Endometrial microvascular endothelial cells (primary cell): ENCODE measurements around the gene CNTN1. TPM values are rescaled to one million over a fixed set of nuclear protein-coding genes. Genes with fewer than 3 reads are reported as not detected.

Experiments
- in situ Hi-C: cut with HindIII; loops from 2 replicates; pipeline ENCODE4 v1.10.0; 2017; ENCODE audit warnings: low sequenced_read_pairs, low pct_unique_long_range_greater_than_20kb; ENCODE audit errors: inconsistent ontology term
- total RNA-seq: library from RNA; depleted of rRNA; stranded (reverse); fragments of >200 nt; gene quantifications from one replicate; pipeline ENCODE4 v1.2.3, GENCODE V29; 2015; ENCODE audit errors: inconsistent ontology term

The CNTN1 gene
- total RNA-seq, 1 donor from 2014 or later = under 0.01 TPM

DNA sequence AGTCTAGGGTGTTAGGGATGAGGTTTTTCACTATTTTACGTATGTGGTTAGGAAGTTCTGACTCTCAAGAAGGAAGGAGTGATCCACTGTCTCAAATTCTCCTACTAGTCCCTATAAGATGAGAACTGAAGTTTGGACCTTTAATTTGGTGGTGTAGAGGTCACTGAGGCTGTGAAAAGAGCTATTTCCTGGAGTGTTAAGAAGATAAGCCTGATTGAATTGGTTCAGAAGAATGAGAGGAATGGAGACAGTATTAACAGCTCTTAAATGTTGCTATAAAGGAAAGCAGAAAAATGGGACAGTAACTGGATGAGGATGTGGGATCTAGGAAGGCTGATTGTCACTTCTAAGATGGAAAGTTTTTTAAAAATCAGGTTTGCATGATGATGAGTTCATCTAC, 57.6 kb downstream of the CNTN1 start:
- in situ Hi-C loops = no loop called here

- in situ Hi-C loops = no loop called here
Measured at GRCh38 chr12:40752011-40752410, 59.8 kb downstream of the CNTN1 start.

GRCh38 chr12:40760821-40761220, 68.6 kb downstream of the CNTN1 start:
- in situ Hi-C loops = no loop called here

DNA sequence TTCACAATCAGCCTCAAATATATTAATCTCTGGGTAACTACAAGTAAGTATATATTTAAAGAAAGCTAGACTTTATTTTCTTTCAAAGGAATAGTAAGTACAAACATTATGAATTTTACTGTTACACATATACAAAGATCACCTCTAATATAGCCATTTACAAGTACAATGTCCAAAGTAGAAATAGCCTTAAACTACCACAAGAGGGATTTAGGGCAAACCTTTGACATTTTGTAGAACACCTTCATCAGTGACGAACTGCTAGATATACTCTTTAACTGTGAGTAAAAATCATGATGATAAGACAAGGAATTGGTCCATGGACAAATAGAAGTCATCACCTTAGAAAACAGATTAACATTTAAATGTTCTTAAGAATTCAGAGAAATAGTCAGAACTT, 69.8 kb downstream of the CNTN1 start:
- in situ Hi-C loops = no loop called here

DNA sequence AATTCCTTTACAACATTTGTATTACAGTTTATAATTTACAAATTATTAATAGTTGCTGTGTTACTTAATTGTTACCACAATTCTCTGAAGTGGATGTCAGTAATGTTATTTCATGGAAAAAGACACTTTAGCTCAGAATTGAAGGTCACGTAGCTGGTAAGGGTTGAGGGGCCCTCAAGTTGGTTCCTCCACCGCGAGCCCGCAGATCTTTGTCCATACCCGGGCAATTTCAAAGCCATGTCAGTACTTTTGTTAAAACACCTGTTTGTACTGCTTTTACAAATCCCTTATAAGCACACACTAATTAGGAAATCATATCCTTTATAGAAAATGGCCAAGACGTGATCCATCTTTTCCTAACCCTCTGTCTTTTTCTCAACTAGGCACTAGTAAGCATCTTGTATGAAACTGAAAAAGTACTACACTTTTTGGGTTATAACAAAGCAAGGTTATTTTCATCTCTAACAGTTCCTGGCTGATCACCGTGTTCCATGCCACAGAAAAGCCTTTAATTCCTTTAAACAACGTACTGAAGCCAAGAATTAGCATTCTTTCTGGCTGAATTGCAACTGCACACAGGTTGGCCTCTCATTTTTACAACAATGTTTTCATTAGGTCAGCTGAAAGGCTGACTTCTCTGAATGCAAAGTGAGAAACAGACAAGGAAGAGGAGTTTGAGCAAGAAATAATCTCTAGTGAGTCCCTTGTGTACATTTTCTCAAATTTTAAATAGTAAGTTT, 76.1 kb downstream of the CNTN1 start:
- in situ Hi-C loops = no loop called here

- in situ Hi-C loops = no loop called here
Measured at GRCh38 chr12:40769846-40770245, 77.6 kb downstream of the CNTN1 start.

- in situ Hi-C loops = no loop called here
Measured at GRCh38 chr12:40770781-40771180, 78.5 kb downstream of the CNTN1 start.

- in situ Hi-C loops = no loop called here
Measured at GRCh38 chr12:40775661-40776060, 83.4 kb downstream of the CNTN1 start.

- in situ Hi-C loops = no loop called here
Measured at GRCh38 chr12:40784102-40784501, 91.9 kb downstream of the CNTN1 start.

- in situ Hi-C loops = no loop called here
Measured at GRCh38 chr12:40788276-40788675, 96.0 kb downstream of the CNTN1 start.

DNA sequence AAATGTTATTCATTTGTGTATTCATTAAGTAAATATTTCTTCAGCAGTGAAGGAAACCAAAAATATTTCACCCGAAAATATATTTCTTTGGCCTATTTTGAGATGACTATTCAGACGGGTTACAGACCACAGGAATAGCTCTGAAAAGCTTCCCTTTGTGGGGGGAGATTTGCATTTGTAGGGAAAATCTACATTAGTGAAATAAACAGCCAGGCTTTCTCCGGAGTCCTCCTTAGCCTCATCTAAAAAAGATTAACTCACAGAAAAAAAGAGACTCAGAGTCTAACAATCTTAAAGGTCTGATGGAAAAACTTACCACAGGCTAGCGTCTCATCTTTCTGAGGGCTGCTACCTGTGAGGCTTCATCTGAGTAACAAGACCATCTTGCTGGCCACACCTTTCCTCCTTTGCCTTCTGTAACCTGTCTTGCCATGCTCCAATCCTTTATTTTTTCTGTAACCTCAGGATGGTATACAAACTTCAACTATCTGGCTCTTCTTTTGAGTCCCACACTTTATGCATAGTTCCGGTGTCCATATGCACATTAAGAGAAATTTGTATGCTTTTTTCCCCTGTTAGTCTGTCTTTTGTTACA, 100.7 kb downstream of the CNTN1 start:
- in situ Hi-C loops = no loop called here

DNA sequence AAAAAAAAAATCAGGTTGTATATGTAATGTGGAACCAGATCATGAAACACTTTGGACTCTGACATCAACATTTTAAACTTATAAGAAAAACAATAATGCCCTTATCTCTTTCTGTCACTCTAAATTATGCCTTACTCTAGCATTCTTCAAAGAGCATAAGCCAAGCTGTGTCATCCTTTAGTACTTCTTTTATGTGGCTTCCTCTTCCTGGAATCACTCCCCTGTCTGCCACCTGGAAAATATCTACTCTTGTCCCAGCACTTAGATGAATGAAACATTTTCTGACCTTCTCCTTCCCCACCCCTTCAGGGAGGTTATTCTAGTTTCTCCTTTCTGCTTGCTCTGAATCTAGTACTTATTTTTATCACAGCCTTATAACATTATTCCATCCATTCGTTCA, 101.2 kb downstream of the CNTN1 start:
- in situ Hi-C loops = no loop called here

- in situ Hi-C loops = no loop called here
Measured at GRCh38 chr12:40794087-40794486, 101.8 kb downstream of the CNTN1 start.

- in situ Hi-C loops = no loop called here
Measured at GRCh38 chr12:40801082-40801481, 108.8 kb downstream of the CNTN1 start.

DNA sequence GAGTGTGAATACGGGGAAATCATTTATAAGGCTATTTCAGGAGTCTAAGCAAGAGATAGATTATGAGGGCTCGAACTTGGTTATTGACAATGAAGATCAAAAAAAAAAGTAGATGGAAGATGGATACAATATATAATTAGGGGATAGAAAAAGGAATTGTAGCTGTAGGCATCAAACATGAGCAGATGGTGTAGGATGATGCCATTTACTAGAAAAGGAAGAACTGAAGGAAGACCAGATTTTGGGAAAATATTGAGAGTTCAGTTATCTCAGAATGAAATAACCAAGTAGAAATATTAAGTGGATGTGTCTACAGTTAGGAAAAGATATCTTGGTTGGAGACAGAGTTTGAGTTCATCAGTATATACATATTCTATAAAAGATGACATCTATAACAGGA, 109.6 kb downstream of the CNTN1 start:
- in situ Hi-C loops = no loop called here

GRCh38 chr12:40802656-40803055, 110.4 kb downstream of the CNTN1 start:
- in situ Hi-C loops = no loop called here

- in situ Hi-C loops = no loop called here
Measured at GRCh38 chr12:40819436-40820108, 127.3 kb downstream of the CNTN1 start.

- in situ Hi-C loops = no loop called here
Measured at GRCh38 chr12:40820794-40821484, 128.7 kb downstream of the CNTN1 start.

DNA sequence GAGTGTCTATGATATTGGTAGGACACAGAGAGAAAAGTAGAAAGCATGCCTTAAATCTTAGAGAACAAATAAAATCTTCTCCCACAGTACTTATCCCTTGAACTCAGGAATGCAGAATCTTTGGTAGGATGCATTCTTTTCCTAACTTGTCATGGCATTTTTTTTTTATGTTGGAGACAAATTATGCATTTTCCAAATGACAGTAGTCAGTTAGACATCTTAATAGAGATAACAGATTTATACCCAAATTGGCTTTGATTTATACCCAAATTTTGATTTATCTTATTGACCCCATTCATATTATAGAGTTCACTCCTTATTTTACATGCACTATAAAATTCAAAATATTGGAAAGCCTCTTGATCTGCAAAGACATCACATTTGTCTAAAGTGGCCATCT, 132.9 kb downstream of the CNTN1 start:
- in situ Hi-C loops = no loop called here
